ENCODE results near the gene HSD17B12.

Gene HSD17B12

DNA sequence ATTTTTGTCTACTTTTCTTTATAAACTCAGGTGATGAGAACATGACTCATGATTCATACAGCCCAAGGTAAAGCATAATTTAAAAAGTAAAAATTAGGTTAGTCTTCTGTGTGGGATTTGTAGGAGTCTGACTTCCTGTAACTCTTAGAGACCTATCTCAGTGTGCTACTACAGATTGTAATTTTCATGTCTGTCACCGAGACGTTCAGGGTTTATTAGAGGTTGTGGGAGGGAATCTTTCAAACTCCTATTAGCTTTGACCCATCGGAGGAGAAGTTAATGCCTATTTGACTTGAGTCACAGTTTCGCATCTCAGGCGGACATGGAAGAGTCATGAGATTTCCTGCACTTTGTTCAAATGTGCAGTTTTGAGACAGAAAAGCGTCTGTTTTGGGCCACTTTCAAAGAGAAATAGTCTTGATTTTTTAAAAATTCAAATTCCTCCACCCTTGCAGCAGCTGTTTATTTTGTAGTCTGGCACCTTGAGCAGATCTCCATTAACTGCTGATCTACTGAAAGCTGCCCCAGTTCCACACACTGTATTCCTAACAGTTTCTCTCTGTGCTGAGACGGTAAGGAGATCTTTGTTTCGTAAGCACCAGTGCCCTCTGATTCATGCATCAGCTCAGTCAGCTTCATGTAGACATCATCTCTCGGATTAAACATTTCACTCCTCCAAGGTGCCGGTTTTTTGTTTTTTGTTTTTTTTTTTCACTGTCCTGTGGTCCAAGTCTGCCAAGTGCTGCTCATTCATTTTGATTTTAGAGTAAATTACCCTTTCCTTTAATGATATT, 224.4 kb downstream of the HSD17B12 start:
- peaks cover 5% of the 10 kb centered on the region for H3K36me3 ChIP-seq
- H3K4me3 ChIP-seq (ENCODE audit: low read depth, low read length) = no peak overlapping the region
- no peak for TF ChIP-seq CTCF (IDR thresholded peaks at IDR 0.05; ENCODE audit: low read depth, low read length)
- H3K9me3 ChIP-seq (ENCODE audit: severe bottlenecking) = no peaks in the 10 kb centered on the region
- no peak for DNase-seq
- no peak overlapping the region for H3K27ac ChIP-seq
- H3K27me3 ChIP-seq (ENCODE audit: insufficient read depth, low read depth, severe bottlenecking) = no peaks in the 10 kb centered on the region

- peaks cover 5% of the 10 kb centered on the region for H3K36me3 ChIP-seq
- no peak overlapping the region for H3K27ac ChIP-seq
- no peak for TF ChIP-seq CTCF (IDR thresholded peaks at IDR 0.05; ENCODE audit: low read depth, low read length)
- no peaks in the 10 kb centered on the region for H3K27me3 ChIP-seq (ENCODE audit: insufficient read depth, low read depth, severe bottlenecking)
- H3K4me3 ChIP-seq (ENCODE audit: low read depth, low read length) = no peak overlapping the region
- no peak for DNase-seq
- H3K9me3 ChIP-seq (ENCODE audit: severe bottlenecking) = no peaks in the 10 kb centered on the region
Observed at GRCh38 chr11:43905813-43906241, 225.3 kb downstream of the HSD17B12 start.

All from WERI-Rb-1 (cell line).